Upper lobe of left lung (tissue), 6 donors: ENCODE measurements around the gene TCF25. TPM values are rescaled to one million over a fixed set of nuclear protein-coding genes. Genes with fewer than 3 reads are reported as not detected.

Experiments used
- ATAC-seq, 2 donors: fragments of 200-7000 bp; cut with Tn5 transposase; one replicate each; pipeline ENCODE4 v1.9.1; 2022; ENCODE audit warnings: mild to moderate bottlenecking in 2 of 2, moderate library complexity in 2 of 2; ENCODE audit not compliant: low FRiP score in 2 of 2
- DNase-seq, 2 donors: peaks; one replicate each; pipeline ENCODE4 v3.0.0-alpha.2; 2019 to 2020
- H3K27ac ChIP-seq, 4 donors: fragments of 200-600 bp; sonication (generic); one replicate each; pipeline ENCODE4 v1.5.1; 2016 to 2019
- H3K27me3 ChIP-seq, 4 donors: fragments of 200-600 bp; sonication (generic); one replicate each; pipeline ENCODE4 v1.5.1; 2017 to 2019
- H3K36me3 ChIP-seq, 4 donors: fragments of 200-600 bp; sonication (generic); one replicate each; pipeline ENCODE4 v1.5.1; 2016 to 2019
- H3K4me1 ChIP-seq, 4 donors: fragments of 200-600 bp; sonication (generic); one replicate each; pipeline ENCODE4 v1.5.1; 2018 to 2019
- H3K4me3 ChIP-seq, 4 donors: fragments of 200-600 bp; sonication (generic); one replicate each; pipeline ENCODE4 v1.5.1; 2017 to 2019; ENCODE audit warnings: mild to moderate bottlenecking in 2 of 4, moderate library complexity in 1 of 4
- H3K9me3 ChIP-seq, 4 donors: fragments of 200-600 bp; sonication (generic); one replicate each; pipeline ENCODE4 v1.5.1; 2018 to 2019
- CTCF ChIP-seq, 6 experiments: fragments of 450-650 bp in 4 of 6; fragments of 200-600 bp in 2 of 6; sonication (generic) in 2 of 6; IDR thresholded peaks; one replicate each; pipeline ENCODE4 v1.5.1; 2016 to 2019; ENCODE audit warnings: antibody characterized with exemption in 6 of 6
- EP300 ChIP-seq, 4 donors: sonication (generic); formaldehyde crosslinking; IDR thresholded peaks; one replicate each; pipeline ENCODE4 v1.5.1; 2017; ENCODE audit warnings: antibody characterized with exemption in 4 of 4, control low read depth in 2 of 4
- POLR2A ChIP-seq, 4 donors: fragments of 450-650 bp; IDR thresholded peaks; one replicate each; pipeline ENCODE4 v1.5.1; 2016 to 2017; ENCODE audit warnings: antibody characterized with exemption in 4 of 4, mild to moderate bottlenecking in 2 of 4
- POLR2AphosphoS5 ChIP-seq, 2 donors: sonication (generic); formaldehyde crosslinking; IDR thresholded peaks; one replicate each; pipeline ENCODE4 v1.5.1; 2017; ENCODE audit warnings: antibody characterized with exemption in 2 of 2
- WGBS, 2 donors: methylation state at CpG; one replicate each; pipeline ENCODE4 v1.1.5; 2017 to 2018; 5-methylcytosine and 5-hydroxymethylcytosine counted together
- total RNA-seq, 6 donors: library from RNA; depleted of rRNA in 4 of 6; stranded (reverse); fragments of >200 nt in 4 of 6; gene quantifications; one replicate each; pipeline versions ENCODE4 v1.1.0 to v1.2.1, GENCODE V29; 2016 to 2021
- donor health status: DM: no; HTN: no; CAD: no; lungs with moderate emphysema.
- donor health status: DM: no; HTN: yes; CAD: no; lungs with severe emphysema.

The TCF25 gene
- total RNA-seq, 6 donors from 2014 or later: 132 to 1,060 (median 211) TPM

GRCh38 chr16:89954462-89954861, 81.1 kb downstream of the TCF25 start:
- Histone ChIP-seq H3K9me3 (no peaks in the 10 kb centered on the region), H3K27me3 (no peaks in the 10 kb centered on the region), H3K27ac (no peak overlapping the region), H3K4me1 (peaks cover 5 to 13% (median 7%) of the 10 kb centered on the region in 4 donors), H3K36me3 (peaks cover 0 to 39% (median 23%) of the 10 kb centered on the region in 4 donors), H3K4me3 (no peak overlapping the region)
- TF ChIP-seq POLR2A (IDR thresholded peaks at IDR 0.05) (no peak), CTCF (IDR thresholded peaks at IDR 0.05) (no peak), EP300 (IDR thresholded peaks at IDR 0.05) (no peak), POLR2AphosphoS5 (IDR thresholded peaks at IDR 0.05) (no peak)
- no peak for DNase-seq
- no peak for ATAC-seq
- WGBS, 2 donors: 93 to 95% methylated on average over 15 of the region's 15 CpGs

GRCh38 chr16:89955001-89955685, 81.8 kb downstream of the TCF25 start:
- ATAC-seq: no peak
- Histone ChIP-seq H3K4me3 (no peak overlapping the region), H3K36me3 (peaks cover 0 to 46% (median 23%) of the 10 kb centered on the region in 4 donors), H3K27ac (no peak overlapping the region), H3K4me1 (peaks cover 0 to 6% (median 2%) of the 10 kb centered on the region in 4 donors), H3K27me3 (no peaks in the 10 kb centered on the region), H3K9me3 (no peaks in the 10 kb centered on the region)
- TF ChIP-seq POLR2AphosphoS5 (IDR thresholded peaks at IDR 0.05): no peak
- TF ChIP-seq CTCF (IDR thresholded peaks at IDR 0.05): no peak
- no peak for TF ChIP-seq POLR2A (IDR thresholded peaks at IDR 0.05)
- TF ChIP-seq EP300 (IDR thresholded peaks at IDR 0.05): no peak
- DNase-seq: no peak
- 90 to 93% methylated on average over 9 to 15 of the region's 15 CpGs for WGBS, 2 donors

- H3K36me3 ChIP-seq: peaks cover 0 to 61% (median 31%) of the 10 kb centered on the region in 4 donors
Observed at GRCh38 chr16:89956505-89957215, 83.3 kb downstream of the TCF25 start.

GRCh38 chr16:89957216-89957785, 83.9 kb downstream of the TCF25 start:
- Histone ChIP-seq H3K27me3 (no peaks in the 10 kb centered on the region), H3K27ac (peak overlapping the region; percentile 51 to 77 (median 73)), H3K4me1 (peaks cover 0 to 6% (median 2%) of the 10 kb centered on the region in 4 donors), H3K4me3 (peak overlapping the region in 3 of 4 donors; percentile 18 to 33 (median 22)), H3K9me3 (no peaks in the 10 kb centered on the region), H3K36me3 (peaks cover 0 to 67% (median 33%) of the 10 kb centered on the region in 4 donors)
- DNase-seq: no peak
- 79 to 81% methylated on average over 14 to 23 of the region's 23 CpGs for WGBS, 2 donors
- no peak for TF ChIP-seq POLR2AphosphoS5 (IDR thresholded peaks at IDR 0.05)
- TF ChIP-seq POLR2A (IDR thresholded peaks at IDR 0.05): peak in 1 of 4 donors; percentile 9
- peak in 1 of 2 donors; percentile 2 for ATAC-seq

More at GRCh38 chr16:89956505-89957215, 83.3 kb downstream of the TCF25 start:
- Histone ChIP-seq H3K27ac (peak overlapping the region; percentile 51 to 77 (median 73)), H3K27me3 (no peaks in the 10 kb centered on the region), H3K4me3 (peak overlapping the region in 1 of 4 donors; percentile 33), H3K9me3 (no peaks in the 10 kb centered on the region), H3K4me1 (peaks cover 0 to 6% (median 2%) of the 10 kb centered on the region in 4 donors)
- no peak for TF ChIP-seq POLR2AphosphoS5 (IDR thresholded peaks at IDR 0.05)
- TF ChIP-seq EP300 (IDR thresholded peaks at IDR 0.05): no peak
- no peak for TF ChIP-seq POLR2A (IDR thresholded peaks at IDR 0.05)
- TF ChIP-seq CTCF (IDR thresholded peaks at IDR 0.05): no peak
- 75 to 84% methylated on average over 14 to 15 of the region's 15 CpGs for WGBS, 2 donors
- DNase-seq (no peak), ATAC-seq (peak in 1 of 2 donors; percentile 45)

GRCh38 chr16:89958068-89958467, 84.7 kb downstream of the TCF25 start:
- ATAC-seq: peak; percentile 73 to 76

More at GRCh38 chr16:89958068-89958467, 84.7 kb downstream of the TCF25 start:
- Histone ChIP-seq H3K4me3 (peak overlapping the region in 2 of 4 donors; percentile 18 to 33), H3K9me3 (no peaks in the 10 kb centered on the region), H3K27ac (peak overlapping the region in 2 of 4 donors; percentile 73), H3K36me3 (peaks cover 0 to 72% (median 33%) of the 10 kb centered on the region in 4 donors), H3K4me1 (peaks cover 0 to 6% (median 2%) of the 10 kb centered on the region in 4 donors), H3K27me3 (no peaks in the 10 kb centered on the region)
- TF ChIP-seq EP300 (IDR thresholded peaks at IDR 0.05): no peak
- 90 to 95% methylated on average over 1 to 7 of the region's 7 CpGs for WGBS, 2 donors
- peak in 1 of 2 donors; percentile 33 for DNase-seq
